ENCODE data around the gene PDE8B. TPM values are rescaled to one million over a fixed set of nuclear protein-coding genes. Genes with fewer than 3 reads are reported as not detected.

Gene PDE8B
- total RNA-seq, 2 experiments from 2014 or later = 0.14 TPM; not detected in 1

- CTCF ChIA-PET = no interaction called here
- H3K36me3 Mint-ChIP-seq (ENCODE audit: low read depth) = no peaks in the 10 kb centered on the region
- peaks cover 17% of the 10 kb centered on the region for H3K27me3 Mint-ChIP-seq (ENCODE audit: low read depth)
- H3K27ac Mint-ChIP-seq = no peak overlapping the region
- no peaks in the 10 kb centered on the region for H3K9me3 Mint-ChIP-seq
- DNase-seq = no peak
- H3K4me1 Mint-ChIP-seq (ENCODE audit: low read depth) = no peaks in the 10 kb centered on the region
- no peak overlapping the region for H3K4me3 Mint-ChIP-seq
- intact Hi-C loops (cut with micrococcal nuclease) = no loop called here
These were observed 13.2 kb downstream of the PDE8B start for GRCh38 chr5:77223653-77224052.

- intact Hi-C loops (cut with micrococcal nuclease) = loop anchor here (5.0 kb wide), 1 partner anchor 267 kb away; the partner anchor contains the start of gene WDR41
- peaks cover 3% of the 10 kb centered on the region for H3K9me3 Mint-ChIP-seq
- H3K36me3 Mint-ChIP-seq (ENCODE audit: low read depth) = no peaks in the 10 kb centered on the region
- no peaks in the 10 kb centered on the region for H3K4me1 Mint-ChIP-seq (ENCODE audit: low read depth)
- H3K27ac Mint-ChIP-seq = no peak overlapping the region
- CTCF ChIA-PET = interaction anchor here (0.6 kb wide), 2 partner anchors 8 to 402 kb away, joined by 3 to 6 read pairs; no protein-coding TSS in a partner anchor
- no peak overlapping the region for H3K4me3 Mint-ChIP-seq
- DNase-seq = no peak
- peaks cover 15% of the 10 kb centered on the region for H3K27me3 Mint-ChIP-seq (ENCODE audit: low read depth)
These were observed 14.3 kb downstream of the PDE8B start for GRCh38 chr5:77224672-77225355.

GRCh38 chr5:77225531-77225930, 15.1 kb downstream of the PDE8B start:
- no peak for DNase-seq
- H3K27me3 Mint-ChIP-seq (ENCODE audit: low read depth) = peaks cover 15% of the 10 kb centered on the region
- peaks cover 5% of the 10 kb centered on the region for H3K9me3 Mint-ChIP-seq
- no peaks in the 10 kb centered on the region for H3K4me1 Mint-ChIP-seq (ENCODE audit: low read depth)
- H3K27ac Mint-ChIP-seq = no peak overlapping the region
- CTCF ChIA-PET = no interaction called here
- H3K36me3 Mint-ChIP-seq (ENCODE audit: low read depth) = no peaks in the 10 kb centered on the region
- H3K4me3 Mint-ChIP-seq = no peak overlapping the region
- intact Hi-C loops (cut with micrococcal nuclease) = loop anchor here (5.0 kb wide), 1 partner anchor 267 kb away; the partner anchor contains the start of gene WDR41

GRCh38 chr5:77229887-77230286, 19.4 kb downstream of the PDE8B start:
- CTCF ChIA-PET = interaction anchor here (1.3 kb wide), 1 partner anchor 101 kb away, joined by 3 read pairs; no protein-coding TSS in a partner anchor
- no peak overlapping the region for H3K27ac Mint-ChIP-seq
- peaks cover 25% of the 10 kb centered on the region for H3K27me3 Mint-ChIP-seq (ENCODE audit: low read depth)
- DNase-seq = no peak
- intact Hi-C loops (cut with micrococcal nuclease) = loop anchor here (2.0 to 5.0 kb wide), 3 partner anchors 85 to 262 kb away; partner anchors contain the start of gene WDR41
- no peak overlapping the region for H3K4me3 Mint-ChIP-seq
- H3K4me1 Mint-ChIP-seq (ENCODE audit: low read depth) = peaks cover 6% of the 10 kb centered on the region
- H3K9me3 Mint-ChIP-seq = peaks cover 5% of the 10 kb centered on the region
- H3K36me3 Mint-ChIP-seq (ENCODE audit: low read depth) = no peaks in the 10 kb centered on the region

- Mint-ChIP-seq H3K4me1 (ENCODE audit: low read depth) (peaks cover 6% of the 10 kb centered on the region), H3K27ac (no peak overlapping the region), H3K9me3 (peaks cover 5% of the 10 kb centered on the region), H3K36me3 (ENCODE audit: low read depth) (no peaks in the 10 kb centered on the region), H3K4me3 (no peak overlapping the region), H3K27me3 (ENCODE audit: low read depth) (peaks cover 28% of the 10 kb centered on the region)
- intact Hi-C loops (cut with micrococcal nuclease) = loop anchor here (2.0 to 5.0 kb wide), 2 partner anchors 86 to 206 kb away; no protein-coding TSS in a partner anchor
- DNase-seq = peak; percentile 36
- CTCF ChIA-PET = no interaction called here
These were observed 20.4 kb downstream of the PDE8B start for GRCh38 chr5:77230727-77231470.

- Mint-ChIP-seq H3K9me3 (peaks cover 5% of the 10 kb centered on the region), H3K36me3 (ENCODE audit: low read depth) (no peaks in the 10 kb centered on the region), H3K4me3 (no peak overlapping the region), H3K4me1 (ENCODE audit: low read depth) (peaks cover 6% of the 10 kb centered on the region), H3K27ac (no peak overlapping the region), H3K27me3 (ENCODE audit: low read depth) (peaks cover 34% of the 10 kb centered on the region)
- intact Hi-C loops (cut with micrococcal nuclease) = loop anchor here (2.0 to 5.0 kb wide), 2 partner anchors 87 to 206 kb away; no protein-coding TSS in a partner anchor
- CTCF ChIA-PET = no interaction called here
- no peak for DNase-seq
These were observed 21.1 kb downstream of the PDE8B start for GRCh38 chr5:77231471-77232138.

- Mint-ChIP-seq H3K27me3 (ENCODE audit: low read depth) (peaks cover 34% of the 10 kb centered on the region), H3K9me3 (peaks cover 5% of the 10 kb centered on the region), H3K4me3 (no peak overlapping the region), H3K36me3 (ENCODE audit: low read depth) (no peaks in the 10 kb centered on the region), H3K27ac (no peak overlapping the region), H3K4me1 (ENCODE audit: low read depth) (peaks cover 6% of the 10 kb centered on the region)
- intact Hi-C loops (cut with micrococcal nuclease) = loop anchor here (5.0 kb wide), 1 partner anchor 205 kb away; no protein-coding TSS in a partner anchor
- no peak for DNase-seq
- CTCF ChIA-PET = interaction anchor here (0.6 kb wide), 2 partner anchors 8 to 78 kb away, joined by 3 read pairs; no protein-coding TSS in a partner anchor
These were observed 22.3 kb downstream of the PDE8B start for GRCh38 chr5:77232574-77233358.

GRCh38 chr5:77235846-77236721, 25.6 kb downstream of the PDE8B start:
- DNase-seq = no peak
- intact Hi-C loops (cut with micrococcal nuclease) = no loop called here
- no peak overlapping the region for H3K4me3 Mint-ChIP-seq
- H3K27me3 Mint-ChIP-seq (ENCODE audit: low read depth) = peaks cover 31% of the 10 kb centered on the region
- no peaks in the 10 kb centered on the region for H3K36me3 Mint-ChIP-seq (ENCODE audit: low read depth)
- H3K4me1 Mint-ChIP-seq (ENCODE audit: low read depth) = peaks cover 3% of the 10 kb centered on the region
- H3K27ac Mint-ChIP-seq = no peak overlapping the region
- CTCF ChIA-PET = no interaction called here
- H3K9me3 Mint-ChIP-seq = no peaks in the 10 kb centered on the region

- Mint-ChIP-seq H3K27me3 (ENCODE audit: low read depth) (peaks cover 18% of the 10 kb centered on the region), H3K36me3 (ENCODE audit: low read depth) (no peaks in the 10 kb centered on the region), H3K9me3 (no peaks in the 10 kb centered on the region), H3K4me1 (ENCODE audit: low read depth) (no peaks in the 10 kb centered on the region), H3K27ac (no peak overlapping the region), H3K4me3 (no peak overlapping the region)
- DNase-seq = peak; percentile 21
- CTCF ChIA-PET = interaction anchor here (0.6 to 1.1 kb wide), 2 partner anchors 94 to 1470 kb away, joined by 3 to 7 read pairs; no protein-coding TSS in a partner anchor
- intact Hi-C loops (cut with micrococcal nuclease) = no loop called here
These were observed 28.8 kb downstream of the PDE8B start for GRCh38 chr5:77239126-77239741.

GRCh38 chr5:77241444-77241843, 31.0 kb downstream of the PDE8B start:
- intact Hi-C loops (cut with micrococcal nuclease) = no loop called here
- H3K27me3 Mint-ChIP-seq (ENCODE audit: low read depth) = peaks cover 4% of the 10 kb centered on the region
- CTCF ChIA-PET = no interaction called here

More at GRCh38 chr5:77241444-77241843, 31.0 kb downstream of the PDE8B start:
- Mint-ChIP-seq H3K4me3 (no peak overlapping the region), H3K27ac (no peak overlapping the region), H3K9me3 (no peaks in the 10 kb centered on the region), H3K4me1 (ENCODE audit: low read depth) (no peaks in the 10 kb centered on the region), H3K36me3 (ENCODE audit: low read depth) (no peaks in the 10 kb centered on the region)
- DNase-seq = no peak

All from activated naive CD4-positive, alpha-beta T cell treated with anti-CD3 and anti-CD28 coated beads for 36 hours (primary cell).